A673 (cell line): ENCODE measurements around the gene COL9A2. TPM values are rescaled to one million over a fixed set of nuclear protein-coding genes. Genes with fewer than 3 reads are reported as not detected.

Source experiments
- BruUV-seq: library from RNA; stranded (reverse); fragments of 400-500 nt; replicated peaks from 2 replicates; lab custom pipeline; 2021; lab: Mats Ljungman, UMichigan
- CTCF ChIA-PET: fragments of 300-600 bp; sonication (Branson Sonifier 250); formaldehyde crosslinking; loops from one replicate; lab custom pipeline; 2022; ENCODE audit warnings: antibody characterized with exemption; lab: Charles Lee
- POLR2A ChIA-PET: fragments of 300-600 bp; sonication (Branson Sonifier 250); formaldehyde crosslinking; loops from one replicate; lab custom pipeline; 2022; ENCODE audit warnings: antibody characterized with exemption; ENCODE audit not compliant: low non-redundant PET; lab: Charles Lee
- DNase-seq: peaks from one replicate; pipeline ENCODE4 v3.0.0-alpha.2; 2015; ENCODE audit warnings: low spot score
- H3K27ac ChIP-seq: fragments of 200-600 bp; sonication (generic); 2 replicates; pipeline ENCODE4 v1.5.1; 2016; ENCODE audit warnings: mixed run types, low read depth, mild to moderate bottlenecking, mixed read lengths, antibody characterized with exemption, low read length; ENCODE audit not compliant: poor library complexity, severe bottlenecking
- H3K27me3 ChIP-seq: fragments of 200-600 bp; sonication (generic); replicated peaks from 2 replicates; pipeline ENCODE4 v1.6.1; 2017; ENCODE audit warnings: mixed run types, low read depth, mild to moderate bottlenecking, mixed read lengths, antibody characterized with exemption, low read length; ENCODE audit not compliant: insufficient read depth, poor library complexity
- H3K36me3 ChIP-seq: fragments of 200-600 bp; sonication (generic); 2 replicates; pipeline ENCODE4 v1.6.1; 2016; ENCODE audit warnings: mixed run types, mild to moderate bottlenecking, mixed read lengths, antibody characterized with exemption, low read length; ENCODE audit not compliant: insufficient read depth, poor library complexity, severe bottlenecking
- H3K4me1 ChIP-seq: fragments of 200-600 bp; sonication (generic); 2 replicates; pipeline ENCODE4 v1.6.1; 2017; ENCODE audit warnings: mixed run types, mild to moderate bottlenecking, mixed read lengths, antibody characterized with exemption, low read length; ENCODE audit not compliant: insufficient read depth, poor library complexity, severe bottlenecking
- H3K4me3 ChIP-seq: fragments of 200-600 bp; sonication (generic); 2 replicates; pipeline ENCODE4 v1.5.1; 2016; ENCODE audit warnings: low read depth, mixed run types, mild to moderate bottlenecking, mixed read lengths, low read length; ENCODE audit not compliant: poor library complexity, severe bottlenecking
- H3K9me3 ChIP-seq: fragments of 200-600 bp; sonication (generic); 2 replicates; pipeline ENCODE4 v1.6.1; 2016; ENCODE audit warnings: mixed run types, low read depth, mild to moderate bottlenecking, mixed read lengths, antibody characterized with exemption, low read length; ENCODE audit not compliant: poor library complexity, severe bottlenecking
- EZH2 ChIP-seq: fragments of 200-600 bp; sonication (generic); IDR thresholded peaks from 2 replicates; pipeline ENCODE4 v1.6.1; 2017; ENCODE audit warnings: borderline replicate concordance, low read depth, mild to moderate bottlenecking, mixed read lengths, antibody characterized with exemption, low read length; ENCODE audit not compliant: poor library complexity, severe bottlenecking
- intact Hi-C: fragments of 100-400 bp; cut with micrococcal nuclease; formaldehyde crosslinking; loops from one replicate; pipeline ENCODE4 v1.10.0; 2022; ENCODE audit not compliant: unreplicated experiment
- total RNA-seq: library from RNA; stranded (reverse); gene quantifications from 2 replicates; pipeline ENCODE4 v1.2.3, GENCODE V29; 2021
- TF ChIP-seq, protein P1 (sequence below): fragments of 300-800, 200-600 bp; sonication (generic); conservative IDR thresholded peaks from 2 replicates; pipeline ENCODE4 v1.5.1; 2017; ENCODE audit warnings: low read depth, mild to moderate bottlenecking, antibody characterized with exemption, low read length, moderate library complexity, mixed read lengths

Gene COL9A2
- total RNA-seq, 1 experiment from 2014 or later, result 5.2 TPM

GRCh38 chr1:40274331-40274730 is 42.8 kb downstream of the COL9A2 start:
- no peak for DNase-seq
- ChIA-PET CTCF (no interaction called here), POLR2A (no interaction called here)
- Histone ChIP-seq H3K36me3 (peaks cover 43% of the 10 kb centered on the region), H3K27ac (no peak overlapping the region), H3K4me3 (no peak overlapping the region), H3K4me1 (no peaks in the 10 kb centered on the region), H3K27me3 (no peaks in the 10 kb centered on the region), H3K9me3 (no peaks in the 10 kb centered on the region)
- intact Hi-C loops, result no loop called here
- no peak for TF ChIP-seq EZH2
- TF ChIP-seq, protein P1, sequence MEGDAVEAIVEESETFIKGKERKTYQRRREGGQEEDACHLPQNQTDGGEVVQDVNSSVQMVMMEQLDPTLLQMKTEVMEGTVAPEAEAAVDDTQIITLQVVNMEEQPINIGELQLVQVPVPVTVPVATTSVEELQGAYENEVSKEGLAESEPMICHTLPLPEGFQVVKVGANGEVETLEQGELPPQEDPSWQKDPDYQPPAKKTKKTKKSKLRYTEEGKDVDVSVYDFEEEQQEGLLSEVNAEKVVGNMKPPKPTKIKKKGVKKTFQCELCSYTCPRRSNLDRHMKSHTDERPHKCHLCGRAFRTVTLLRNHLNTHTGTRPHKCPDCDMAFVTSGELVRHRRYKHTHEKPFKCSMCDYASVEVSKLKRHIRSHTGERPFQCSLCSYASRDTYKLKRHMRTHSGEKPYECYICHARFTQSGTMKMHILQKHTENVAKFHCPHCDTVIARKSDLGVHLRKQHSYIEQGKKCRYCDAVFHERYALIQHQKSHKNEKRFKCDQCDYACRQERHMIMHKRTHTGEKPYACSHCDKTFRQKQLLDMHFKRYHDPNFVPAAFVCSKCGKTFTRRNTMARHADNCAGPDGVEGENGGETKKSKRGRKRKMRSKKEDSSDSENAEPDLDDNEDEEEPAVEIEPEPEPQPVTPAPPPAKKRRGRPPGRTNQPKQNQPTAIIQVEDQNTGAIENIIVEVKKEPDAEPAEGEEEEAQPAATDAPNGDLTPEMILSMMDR, result no peak
- no TSS peak for BruUV-seq

DNA sequence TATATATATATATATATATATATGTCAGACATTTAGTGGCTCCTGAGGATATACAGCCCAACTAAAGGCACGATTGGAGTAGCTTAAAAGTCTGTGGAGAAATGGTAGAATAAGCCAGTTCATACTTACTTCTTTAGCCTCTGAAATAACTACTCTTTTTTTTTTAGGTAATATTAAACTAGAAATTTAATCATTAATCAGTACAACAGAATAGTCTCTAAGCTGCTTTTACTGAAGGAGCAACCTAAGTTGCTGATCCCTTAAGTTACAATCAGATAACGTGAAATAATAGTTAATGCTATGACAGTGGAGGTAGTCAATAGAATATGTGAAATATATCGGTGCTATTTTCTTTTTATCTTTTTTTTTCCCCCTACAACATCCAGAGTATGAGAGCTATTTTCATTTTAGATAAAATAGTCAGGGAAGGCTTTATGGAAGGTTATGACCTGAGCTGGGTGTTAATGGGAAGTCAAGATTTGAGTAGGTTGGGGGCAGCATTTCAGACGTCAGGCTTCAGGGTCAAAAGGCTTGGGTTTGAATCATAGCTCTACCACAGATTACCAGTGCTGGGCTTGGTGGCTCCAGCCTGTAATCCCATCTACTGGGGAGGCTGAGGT is 43.4 kb downstream of the COL9A2 start:
- H3K36me3 ChIP-seq, result peaks cover 47% of the 10 kb centered on the region
- no peak overlapping the region for H3K4me3 ChIP-seq
- no peaks in the 10 kb centered on the region for H3K4me1 ChIP-seq
- ChIA-PET CTCF (no interaction called here), POLR2A (no interaction called here)
- no peak overlapping the region for H3K27ac ChIP-seq
- H3K9me3 ChIP-seq, result no peaks in the 10 kb centered on the region
- H3K27me3 ChIP-seq, result no peaks in the 10 kb centered on the region
- no TSS peak for BruUV-seq
- TF ChIP-seq EZH2, result no peak
- TF ChIP-seq, protein P1, result no peak
- no peak for DNase-seq
- intact Hi-C loops, result no loop called here

DNA sequence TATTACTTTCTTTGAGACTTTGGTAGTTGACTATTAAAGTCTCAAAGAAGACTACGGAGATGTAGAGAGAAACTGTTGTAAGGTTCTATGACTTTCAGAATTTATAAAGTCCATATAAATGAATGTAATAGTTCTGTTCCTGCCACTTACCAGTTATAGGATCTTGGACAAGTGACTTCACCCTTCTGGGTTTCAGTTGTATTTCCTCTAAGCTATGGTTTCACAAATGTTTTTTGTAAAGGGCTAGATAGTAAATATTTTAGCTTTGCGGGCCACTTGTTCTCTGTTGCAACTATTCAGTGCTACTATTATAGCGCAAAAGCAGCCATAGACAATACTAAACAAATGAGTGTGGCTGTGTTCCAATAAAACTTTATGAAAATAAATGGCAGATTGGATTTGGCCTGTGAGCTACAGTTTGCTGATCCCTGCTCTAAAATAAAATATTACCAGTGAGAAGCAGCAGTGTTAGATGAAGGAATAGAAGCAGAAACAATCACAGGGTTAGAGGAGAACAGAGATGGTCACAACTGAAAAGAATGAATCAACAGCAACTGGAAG is 44.4 kb downstream of the COL9A2 start:
- POLR2A ChIA-PET, result no interaction called here
- intact Hi-C loops, result no loop called here
- BruUV-seq, result no TSS peak
- H3K27ac ChIP-seq, result no peak overlapping the region
- no peak for DNase-seq
- H3K4me1 ChIP-seq, result no peaks in the 10 kb centered on the region
- TF ChIP-seq, protein P1, result no peak
- no peak for TF ChIP-seq EZH2
- peaks cover 57% of the 10 kb centered on the region for H3K36me3 ChIP-seq
- CTCF ChIA-PET, result no interaction called here
- no peak overlapping the region for H3K4me3 ChIP-seq
- H3K9me3 ChIP-seq, result no peaks in the 10 kb centered on the region
- no peaks in the 10 kb centered on the region for H3K27me3 ChIP-seq
